OCI-LY1 (cell line): Measurements from ENCODE around the gene CNTNAP2.

ENCODE experiments used
- EZH2 ChIP-seq: fragments of 200-600 bp; sonication (generic), shearing (Covaris generic); IDR thresholded peaks from 2 replicates; pipeline ENCODE4 v1.8.0; 2017; ENCODE audit warnings: borderline replicate concordance, mixed run types, mild to moderate bottlenecking, antibody characterized with exemption, low read length, moderate library complexity, mixed read lengths
- TF ChIP-seq, protein P1 (sequence below): fragments of 200-600 bp; sonication (generic), shearing (Covaris generic); IDR thresholded peaks from 2 replicates; pipeline ENCODE4 v1.5.1; 2017; ENCODE audit warnings: mild to moderate bottlenecking, antibody characterized with exemption, low read length, moderate library complexity, mixed read lengths

- TF ChIP-seq, protein P1, sequence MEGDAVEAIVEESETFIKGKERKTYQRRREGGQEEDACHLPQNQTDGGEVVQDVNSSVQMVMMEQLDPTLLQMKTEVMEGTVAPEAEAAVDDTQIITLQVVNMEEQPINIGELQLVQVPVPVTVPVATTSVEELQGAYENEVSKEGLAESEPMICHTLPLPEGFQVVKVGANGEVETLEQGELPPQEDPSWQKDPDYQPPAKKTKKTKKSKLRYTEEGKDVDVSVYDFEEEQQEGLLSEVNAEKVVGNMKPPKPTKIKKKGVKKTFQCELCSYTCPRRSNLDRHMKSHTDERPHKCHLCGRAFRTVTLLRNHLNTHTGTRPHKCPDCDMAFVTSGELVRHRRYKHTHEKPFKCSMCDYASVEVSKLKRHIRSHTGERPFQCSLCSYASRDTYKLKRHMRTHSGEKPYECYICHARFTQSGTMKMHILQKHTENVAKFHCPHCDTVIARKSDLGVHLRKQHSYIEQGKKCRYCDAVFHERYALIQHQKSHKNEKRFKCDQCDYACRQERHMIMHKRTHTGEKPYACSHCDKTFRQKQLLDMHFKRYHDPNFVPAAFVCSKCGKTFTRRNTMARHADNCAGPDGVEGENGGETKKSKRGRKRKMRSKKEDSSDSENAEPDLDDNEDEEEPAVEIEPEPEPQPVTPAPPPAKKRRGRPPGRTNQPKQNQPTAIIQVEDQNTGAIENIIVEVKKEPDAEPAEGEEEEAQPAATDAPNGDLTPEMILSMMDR, result no peak
- TF ChIP-seq EZH2, result no peak
Observed at GRCh38 chr7:148014541-148014940, 1897.9 kb downstream of the CNTNAP2 start.
